GM23248 (cell line): Measurements from ENCODE around the gene HERC3.

Experiments used
- EZH2 ChIP-seq: fragments of 200-600 bp; sonication (generic); IDR thresholded peaks from 2 replicates; pipeline ENCODE4 v1.6.1; 2018; ENCODE audit warnings: antibody characterized with exemption, mild to moderate bottlenecking; ENCODE audit not compliant: insufficient read depth, poor library complexity, severe bottlenecking
- EZH2phosphoT487 ChIP-seq: fragments of 200-600 bp; sonication (generic); IDR thresholded peaks from 2 replicates; pipeline ENCODE4 v1.6.1; 2018; ENCODE audit warnings: antibody characterized with exemption, moderate library complexity, mild to moderate bottlenecking, low read depth; ENCODE audit not compliant: insufficient read depth

- TF ChIP-seq EZH2 (no peak), EZH2phosphoT487 (no peak)
Observed at GRCh38 chr4:88744609-88745008, 152.3 kb downstream of the HERC3 start.
